ENCODE measurements around the gene FASTKD3.

FASTKD3 gene

DNA sequence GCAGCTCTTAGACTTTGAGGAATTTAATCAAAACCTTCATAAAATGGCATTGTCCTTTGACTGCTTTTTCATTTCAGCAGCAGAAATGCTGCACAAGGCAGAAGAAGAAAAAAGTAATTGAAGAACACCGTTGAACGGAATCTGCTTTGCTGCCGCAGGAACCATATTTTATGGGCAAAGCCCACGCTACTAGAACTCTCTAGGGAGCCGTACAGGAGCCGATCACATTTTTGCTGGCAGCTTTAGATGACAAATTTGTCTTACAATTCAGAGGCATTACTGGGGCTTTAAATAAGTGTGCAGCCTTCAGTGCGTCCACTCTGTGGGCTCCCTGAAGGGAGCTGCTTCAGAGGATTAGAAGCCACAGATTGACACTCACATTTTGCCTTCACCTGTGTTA, 23.3 kb downstream of the FASTKD3 start:
- no peak overlapping the region for H3K4me3 ChIP-seq (ENCODE audit: control insufficient read depth, low read depth, low read length)
- DNase-seq (ENCODE audit: low read depth) = no peak
- no peak for TF ChIP-seq CTCF (IDR thresholded peaks at IDR 0.05; ENCODE audit: control insufficient read depth, insufficient read depth, low read depth, low read length, missing control alignments)

DNA sequence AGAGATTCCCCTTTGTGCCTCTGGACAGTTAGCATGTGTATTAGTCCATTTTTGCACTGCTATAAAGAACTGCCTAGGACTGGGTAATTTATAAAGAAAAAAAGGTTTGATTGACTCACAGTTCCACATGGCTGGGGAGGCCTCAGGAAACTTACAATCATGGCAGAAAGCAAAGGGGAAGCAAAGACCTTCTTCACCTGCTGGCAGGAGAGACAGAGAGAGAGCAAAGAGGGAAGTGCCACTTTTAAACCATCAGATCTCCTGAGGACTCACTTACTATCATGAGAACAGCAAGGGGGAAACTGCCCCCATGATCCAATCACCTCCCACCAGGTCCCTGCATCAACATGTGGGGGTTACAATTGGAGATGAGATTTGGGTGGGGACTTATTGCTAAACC, 23.9 kb downstream of the FASTKD3 start:
- no peak overlapping the region for H3K4me3 ChIP-seq (ENCODE audit: control insufficient read depth, low read depth, low read length)
- no peak for DNase-seq (ENCODE audit: low read depth)
- TF ChIP-seq CTCF (IDR thresholded peaks at IDR 0.05; ENCODE audit: control insufficient read depth, insufficient read depth, low read depth, low read length, missing control alignments) = no peak

- TF ChIP-seq CTCF (IDR thresholded peaks at IDR 0.05; ENCODE audit: control insufficient read depth, insufficient read depth, low read depth, low read length, missing control alignments) = no peak
- no peak overlapping the region for H3K4me3 ChIP-seq (ENCODE audit: control insufficient read depth, low read depth, low read length)
- DNase-seq (ENCODE audit: low read depth) = no peak
Observed at GRCh38 chr5:7842531-7842930, 26.3 kb downstream of the FASTKD3 start.

DNA sequence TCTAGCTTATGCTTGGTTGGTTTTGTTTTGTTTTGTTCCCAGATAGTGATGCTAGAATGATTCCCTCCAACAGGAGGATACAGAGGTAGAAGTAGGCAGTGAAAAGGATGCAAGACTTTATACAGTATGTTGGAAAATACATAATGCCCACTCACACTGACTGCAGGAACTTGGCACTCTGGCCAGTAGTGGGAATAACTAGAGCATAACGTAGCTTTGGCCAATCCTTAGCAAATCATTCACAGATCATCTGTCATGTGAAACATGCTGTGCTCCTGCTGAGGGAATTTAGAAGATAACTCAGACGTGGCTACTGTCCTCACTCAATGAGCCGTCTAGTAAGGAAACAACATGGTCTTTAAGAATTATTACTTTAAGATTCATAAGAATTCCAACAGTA, 31.4 kb downstream of the FASTKD3 start:
- no peak for DNase-seq (ENCODE audit: low read depth)
- no peak for TF ChIP-seq CTCF (IDR thresholded peaks at IDR 0.05; ENCODE audit: control insufficient read depth, insufficient read depth, low read depth, low read length, missing control alignments)
- H3K4me3 ChIP-seq (ENCODE audit: control insufficient read depth, low read depth, low read length) = no peak overlapping the region

DNA sequence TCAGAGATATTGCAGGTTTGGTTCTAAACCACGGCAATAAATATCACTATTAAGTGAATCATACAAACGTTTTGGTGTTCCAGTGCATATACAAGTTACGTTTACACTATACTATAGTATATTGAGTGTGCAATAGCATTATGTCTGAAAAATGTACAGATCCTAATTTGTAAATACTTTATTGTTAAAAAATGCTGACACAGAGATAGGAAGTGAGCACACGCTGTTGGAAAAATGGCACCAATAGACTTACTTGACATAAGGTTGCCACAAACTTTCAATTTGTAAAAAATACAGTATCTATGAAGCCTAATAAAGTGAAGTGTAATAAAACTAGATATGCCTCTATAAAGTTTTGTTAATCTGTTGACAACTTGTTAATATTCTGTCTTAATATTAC, 33.8 kb downstream of the FASTKD3 start:
- DNase-seq (ENCODE audit: low read depth) = no peak
- no peak overlapping the region for H3K4me3 ChIP-seq (ENCODE audit: control insufficient read depth, low read depth, low read length)
- TF ChIP-seq CTCF (IDR thresholded peaks at IDR 0.05; ENCODE audit: control insufficient read depth, insufficient read depth, low read depth, low read length, missing control alignments) = no peak

- H3K4me3 ChIP-seq (ENCODE audit: control insufficient read depth, low read depth, low read length) = no peak overlapping the region
- no peak for TF ChIP-seq CTCF (IDR thresholded peaks at IDR 0.05; ENCODE audit: control insufficient read depth, insufficient read depth, low read depth, low read length, missing control alignments)
- no peak for DNase-seq (ENCODE audit: low read depth)
Observed at GRCh38 chr5:7828269-7828668, 40.6 kb downstream of the FASTKD3 start.

DNA sequence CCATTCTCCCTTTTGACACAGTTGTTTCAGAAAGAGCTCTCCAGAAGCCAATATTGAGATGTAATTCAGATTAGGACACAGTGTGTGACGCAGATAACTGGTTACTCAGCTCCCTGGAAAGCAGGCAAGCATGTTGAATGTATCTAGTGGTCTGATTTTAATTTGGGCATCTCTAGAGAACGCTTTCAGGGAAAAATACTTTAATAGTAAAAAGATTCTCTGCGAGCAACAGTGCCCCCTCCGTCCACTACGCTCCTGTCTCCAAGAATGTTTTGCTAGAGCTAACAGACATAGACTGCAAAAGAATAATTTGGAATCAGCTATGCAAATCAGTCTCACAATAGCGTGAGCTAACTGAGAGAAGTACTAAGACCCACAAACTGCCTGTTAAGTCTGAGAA, 41.2 kb downstream of the FASTKD3 start:
- peak; percentile 41 for TF ChIP-seq CTCF (IDR thresholded peaks at IDR 0.05; ENCODE audit: control insufficient read depth, insufficient read depth, low read depth, low read length, missing control alignments)
- DNase-seq (ENCODE audit: low read depth) = peak; percentile 8
- no peak overlapping the region for H3K4me3 ChIP-seq (ENCODE audit: control insufficient read depth, low read depth, low read length)
